Right lobe of liver (tissue), 4 donors: ENCODE measurements around the gene TESK1.

Experiments used
- CTCF ChIP-seq, 4 donors: fragments of 200-600 bp in 3 of 4; fragments of 450-650 bp in 1 of 4; IDR thresholded peaks; one replicate each; pipeline versions ENCODE4 v1.5.1 to v1.8.0; 2016 to 2022; ENCODE audit warnings: antibody characterized with exemption in 4 of 4, mild to moderate bottlenecking in 2 of 4
- POLR2A ChIP-seq: fragments of 450-650 bp; IDR thresholded peaks from one replicate; pipeline ENCODE4 v1.6.1; 2017; ENCODE audit warnings: antibody characterized with exemption, mild to moderate bottlenecking
- donor health status: DM: no; HTN: no; CAD: no.
- donor health status: DM: no; HTN: no; CAD: no.
- donor health status: DM: no; HTN: yes; CAD: no.

GRCh38 chr9:35615981-35616680, 11.1 kb downstream of the TESK1 start:
- TF ChIP-seq CTCF (IDR thresholded peaks at IDR 0.05) (no peak), POLR2A (no peak)
